MCF 10A (cell line): ENCODE results near the gene EXOC6B. TPM values are rescaled to one million over a fixed set of nuclear protein-coding genes. Genes with fewer than 3 reads are reported as not detected.

Experiments
- BruUV-seq: library from RNA; stranded (reverse); fragments of 400-500 nt; replicated peaks from 2 replicates; lab custom pipeline; 2021; lab: Mats Ljungman, UMichigan
- CTCF ChIA-PET: fragments of 300-600 bp; sonication (Branson Sonifier 250); formaldehyde crosslinking; extraction: SDS; loops from one replicate; lab custom pipeline; 2021; ENCODE audit warnings: antibody characterized with exemption, inconsistent platforms; lab: Yijun Ruan, JAX
- POLR2A ChIA-PET: fragments of 300-600, 350-650 bp; sonication (Branson Sonifier 250); formaldehyde crosslinking; extraction: SDS; loops from one replicate; lab custom pipeline; 2020; ENCODE audit warnings: antibody characterized with exemption, inconsistent platforms; lab: Yijun Ruan, JAX
- DNase-seq: peaks from one replicate; pipeline ENCODE4 v3.0.0-alpha.2; 2018; ENCODE audit not compliant: unreplicated experiment
- H3K27ac Mint-ChIP-seq: one replicate; pipeline ENCODE4 v1.8.0; 2022; ENCODE audit warnings: mild to moderate bottlenecking, low read depth, mixed read lengths; ENCODE audit not compliant: unreplicated experiment
- H3K27me3 Mint-ChIP-seq: one replicate; pipeline ENCODE4 v1.8.0; 2022; ENCODE audit warnings: mixed read lengths; ENCODE audit not compliant: insufficient read depth, unreplicated experiment
- H3K36me3 Mint-ChIP-seq: one replicate; pipeline ENCODE4 v1.8.0; 2022; ENCODE audit warnings: mild to moderate bottlenecking, moderate library complexity, mixed read lengths; ENCODE audit not compliant: insufficient read depth, unreplicated experiment
- H3K4me1 Mint-ChIP-seq: one replicate; pipeline ENCODE4 v1.8.0; 2022; ENCODE audit warnings: mixed read lengths; ENCODE audit not compliant: insufficient read depth, unreplicated experiment
- H3K4me3 Mint-ChIP-seq: one replicate; pipeline ENCODE4 v1.8.0; 2022; ENCODE audit warnings: mild to moderate bottlenecking, moderate library complexity, mixed read lengths; ENCODE audit not compliant: unreplicated experiment
- H3K9me3 Mint-ChIP-seq: one replicate; pipeline ENCODE4 v1.8.0; 2022; ENCODE audit warnings: mixed read lengths; ENCODE audit not compliant: unreplicated experiment
- intact Hi-C: fragments of 100-400 bp; cut with micrococcal nuclease; formaldehyde crosslinking; loops from 2 replicates; pipeline ENCODE4 v1.14.1; 2022
- total RNA-seq: library from RNA; stranded (reverse); gene quantifications from 2 replicates; pipeline ENCODE4 v1.2.3, GENCODE V29; 2022
- TF ChIP-seq, protein P1 (sequence below): fragments of 200-600 bp; IDR thresholded peaks from one replicate; pipeline ENCODE4 v1.8.0; 2022; ENCODE audit warnings: antibody characterized with exemption, mild to moderate bottlenecking; ENCODE audit not compliant: unreplicated experiment

Gene EXOC6B
- total RNA-seq, 1 experiment from 2014 or later: 24.7 TPM

DNA sequence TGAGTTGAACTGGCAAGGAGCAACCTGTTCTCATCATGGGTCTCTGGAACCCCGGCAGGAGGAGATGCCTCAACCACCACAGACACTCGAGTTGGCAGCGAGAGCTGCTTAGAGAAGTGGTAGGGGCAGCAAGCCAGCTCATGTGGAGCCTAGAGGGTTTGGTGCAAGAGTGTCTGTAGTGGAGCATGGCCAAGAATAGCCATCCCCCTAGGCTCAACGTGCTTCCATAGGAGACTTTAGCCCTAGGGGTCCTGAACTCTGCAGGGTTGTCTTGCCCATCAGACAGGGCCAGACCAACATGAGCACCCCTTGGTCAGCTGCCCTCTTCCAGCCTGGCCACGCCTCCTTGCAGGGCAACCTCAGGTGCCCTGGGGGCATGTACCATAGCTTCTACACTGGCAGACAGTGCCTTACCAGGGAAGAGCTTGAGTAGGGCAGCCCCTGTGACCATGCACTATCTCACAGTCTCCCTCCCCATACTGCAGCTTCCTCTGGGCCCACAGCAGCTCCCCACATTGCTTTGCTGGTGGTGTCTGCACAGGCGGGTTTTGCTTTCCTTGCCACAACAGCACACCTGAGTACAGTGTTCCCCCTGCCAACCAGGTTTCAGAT lies 187.1 kb downstream of the EXOC6B start:
- CTCF ChIA-PET: interaction anchor here (0.6 to 1.4 kb wide), 2 partner anchors 107 to 1091 kb away, joined by 3 read pairs; no protein-coding TSS in a partner anchor
- Mint-ChIP-seq H3K27me3 (no peaks in the 10 kb centered on the region), H3K36me3 (no peaks in the 10 kb centered on the region), H3K27ac (no peak overlapping the region), H3K9me3 (no peaks in the 10 kb centered on the region), H3K4me3 (no peak overlapping the region), H3K4me1 (no peaks in the 10 kb centered on the region)
- TF ChIP-seq, protein P1, sequence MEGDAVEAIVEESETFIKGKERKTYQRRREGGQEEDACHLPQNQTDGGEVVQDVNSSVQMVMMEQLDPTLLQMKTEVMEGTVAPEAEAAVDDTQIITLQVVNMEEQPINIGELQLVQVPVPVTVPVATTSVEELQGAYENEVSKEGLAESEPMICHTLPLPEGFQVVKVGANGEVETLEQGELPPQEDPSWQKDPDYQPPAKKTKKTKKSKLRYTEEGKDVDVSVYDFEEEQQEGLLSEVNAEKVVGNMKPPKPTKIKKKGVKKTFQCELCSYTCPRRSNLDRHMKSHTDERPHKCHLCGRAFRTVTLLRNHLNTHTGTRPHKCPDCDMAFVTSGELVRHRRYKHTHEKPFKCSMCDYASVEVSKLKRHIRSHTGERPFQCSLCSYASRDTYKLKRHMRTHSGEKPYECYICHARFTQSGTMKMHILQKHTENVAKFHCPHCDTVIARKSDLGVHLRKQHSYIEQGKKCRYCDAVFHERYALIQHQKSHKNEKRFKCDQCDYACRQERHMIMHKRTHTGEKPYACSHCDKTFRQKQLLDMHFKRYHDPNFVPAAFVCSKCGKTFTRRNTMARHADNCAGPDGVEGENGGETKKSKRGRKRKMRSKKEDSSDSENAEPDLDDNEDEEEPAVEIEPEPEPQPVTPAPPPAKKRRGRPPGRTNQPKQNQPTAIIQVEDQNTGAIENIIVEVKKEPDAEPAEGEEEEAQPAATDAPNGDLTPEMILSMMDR: no peak
- no peak for DNase-seq
- POLR2A ChIA-PET: no interaction called here
- intact Hi-C loops: no loop called here
- BruUV-seq: no TSS peak

DNA sequence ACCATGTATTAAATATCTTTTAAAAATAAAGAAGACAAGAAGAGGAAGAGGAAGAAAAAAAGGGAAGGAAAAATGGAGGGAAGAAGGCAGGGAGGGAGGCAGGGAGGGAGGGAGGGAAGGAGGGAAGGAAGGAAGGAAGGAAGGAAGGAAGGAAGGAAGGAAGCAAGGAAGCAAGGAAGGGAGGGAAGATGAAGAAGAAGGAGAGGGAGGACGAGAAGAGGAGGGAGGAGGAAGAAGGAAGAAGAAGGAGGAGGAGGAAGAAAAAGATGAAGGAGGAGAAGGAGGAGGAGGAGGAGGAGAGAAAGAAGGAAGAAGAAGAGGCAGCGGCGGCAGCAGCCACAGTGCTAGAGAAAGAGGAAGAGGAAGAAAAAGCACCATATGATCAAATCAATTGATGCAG lies 189.6 kb downstream of the EXOC6B start:
- CTCF ChIA-PET: interaction anchor here (0.7 kb wide), 1 partner anchor 438 kb away, joined by 3 read pairs; no protein-coding TSS in a partner anchor
- Mint-ChIP-seq H3K4me3 (no peak overlapping the region), H3K27ac (no peak overlapping the region), H3K4me1 (no peaks in the 10 kb centered on the region), H3K36me3 (no peaks in the 10 kb centered on the region), H3K27me3 (no peaks in the 10 kb centered on the region), H3K9me3 (no peaks in the 10 kb centered on the region)
- no TSS peak for BruUV-seq
- POLR2A ChIA-PET: no interaction called here
- intact Hi-C loops: no loop called here
- DNase-seq: no peak
- TF ChIP-seq, protein P1: no peak

DNA sequence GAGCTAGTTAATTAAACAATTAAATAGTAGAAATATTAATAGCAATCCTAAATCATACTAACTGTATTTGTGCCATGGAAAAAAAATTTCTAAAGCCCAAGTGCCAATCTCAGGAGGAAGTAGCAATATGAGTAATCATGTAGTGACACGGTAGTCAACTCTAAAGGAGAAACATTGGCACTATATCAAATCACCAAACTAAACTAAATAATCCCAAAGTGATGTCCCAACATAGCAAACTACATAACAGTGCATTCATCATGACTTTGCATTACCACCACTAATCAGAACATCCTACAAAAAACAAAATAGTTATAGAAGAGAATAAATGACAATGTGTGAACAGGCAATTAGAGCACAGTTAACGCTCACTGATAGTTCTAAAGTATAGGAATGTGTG lies 195.1 kb downstream of the EXOC6B start:
- no peaks in the 10 kb centered on the region for H3K9me3 Mint-ChIP-seq
- peak; percentile 27 for DNase-seq
- BruUV-seq: no TSS peak
- CTCF ChIA-PET: no interaction called here
- H3K4me3 Mint-ChIP-seq: no peak overlapping the region
- no peak overlapping the region for H3K27ac Mint-ChIP-seq
- POLR2A ChIA-PET: no interaction called here
- no peaks in the 10 kb centered on the region for H3K36me3 Mint-ChIP-seq
- H3K27me3 Mint-ChIP-seq: no peaks in the 10 kb centered on the region
- peaks cover 10% of the 10 kb centered on the region for H3K4me1 Mint-ChIP-seq
- intact Hi-C loops: no loop called here
- TF ChIP-seq, protein P1: no peak

DNA sequence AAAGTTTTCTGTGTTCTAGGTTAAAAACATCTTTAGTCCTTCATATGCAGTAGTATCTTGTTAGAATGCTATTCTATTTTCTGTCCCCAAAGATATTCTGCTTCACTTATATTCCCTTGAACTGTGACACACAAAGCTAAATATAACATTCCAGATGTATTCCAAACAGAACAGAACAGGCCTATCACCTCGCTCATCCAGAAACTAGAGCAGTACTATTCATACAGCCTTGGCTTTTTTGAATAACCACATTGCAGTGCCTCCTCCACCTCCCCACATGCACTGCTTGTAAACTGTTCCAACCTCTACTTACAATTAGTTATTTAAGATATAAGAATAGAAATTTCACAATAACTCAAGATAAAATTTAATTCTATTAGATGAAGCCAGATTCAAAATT lies 196.8 kb downstream of the EXOC6B start:
- Mint-ChIP-seq H3K27ac (no peak overlapping the region), H3K36me3 (no peaks in the 10 kb centered on the region), H3K9me3 (no peaks in the 10 kb centered on the region), H3K4me3 (no peak overlapping the region), H3K27me3 (no peaks in the 10 kb centered on the region), H3K4me1 (peaks cover 10% of the 10 kb centered on the region)
- BruUV-seq: no TSS peak
- TF ChIP-seq, protein P1: no peak
- intact Hi-C loops: no loop called here
- DNase-seq: no peak
- ChIA-PET POLR2A (no interaction called here), CTCF (no interaction called here)
